Astrocyte (in vitro differentiated cells and primary cell): ENCODE data around the gene A1BG. TPM values are rescaled to one million over a fixed set of nuclear protein-coding genes. Genes with fewer than 3 reads are reported as not detected.

Experiments used
- DNase-seq: peaks from one replicate; pipeline ENCODE4 v3.0.0-alpha.2; 2010; ENCODE audit warnings: low read depth
- FAIRE-seq: peaks from 2 replicates; lab custom pipeline; 2011; peaks lifted over from hg19 to GRCh38; lab: Jason Lieb, UNC
- H2AFZ ChIP-seq: 2 replicates; pipeline ENCODE4 v1.6.0; 2012; ENCODE audit warnings: low read depth, low read length, inconsistent platforms
- H3K27ac ChIP-seq: 2 replicates; pipeline ENCODE4 v1.5.1; 2011; ENCODE audit warnings: low read depth, low read length, inconsistent platforms
- H3K27me3 ChIP-seq: 2 replicates; pipeline ENCODE4 v1.6.0; 2011; ENCODE audit warnings: low read length, inconsistent platforms; ENCODE audit not compliant: insufficient read depth
- H3K36me3 ChIP-seq: 2 replicates; pipeline ENCODE4 v1.5.1; 2011; ENCODE audit warnings: low read length, inconsistent platforms; ENCODE audit not compliant: insufficient read depth
- H3K4me1 ChIP-seq: 2 replicates; pipeline ENCODE4 v1.5.1; 2011; ENCODE audit warnings: low read length, inconsistent platforms; ENCODE audit not compliant: insufficient read depth
- H3K4me2 ChIP-seq: 2 replicates; pipeline ENCODE4 v1.6.0; 2012; ENCODE audit warnings: low read length, inconsistent platforms
- H3K4me3 ChIP-seq: 2 replicates; pipeline ENCODE4 v1.5.1; 2011; ENCODE audit warnings: low read depth, mild to moderate bottlenecking, low read length, inconsistent platforms; ENCODE audit not compliant: insufficient read depth
- H3K79me2 ChIP-seq: 2 replicates; pipeline ENCODE4 v1.6.0; 2012; ENCODE audit warnings: mild to moderate bottlenecking, low read length, inconsistent platforms; ENCODE audit not compliant: insufficient read depth
- H3K9ac ChIP-seq: 2 replicates; pipeline ENCODE4 v1.6.0; 2012; ENCODE audit warnings: mild to moderate bottlenecking, low read length, inconsistent platforms
- H3K9me3 ChIP-seq: 2 replicates; pipeline ENCODE4 v1.5.1; 2012; ENCODE audit warnings: low read depth, mild to moderate bottlenecking, low read length, inconsistent platforms; ENCODE audit not compliant: insufficient read depth
- H4K20me1 ChIP-seq: 2 replicates; pipeline ENCODE4 v1.6.0; 2012; ENCODE audit warnings: low read length, inconsistent platforms; ENCODE audit not compliant: insufficient read depth
- H3K27ac Mint-ChIP-seq: one replicate; pipeline ENCODE4 v1.8.0; 2021; ENCODE audit warnings: mild to moderate bottlenecking, mixed read lengths; ENCODE audit not compliant: unreplicated experiment
- H3K27me3 Mint-ChIP-seq: one replicate; pipeline ENCODE4 v1.8.0; 2021; ENCODE audit warnings: low read depth, mixed read lengths; ENCODE audit not compliant: unreplicated experiment
- H3K36me3 Mint-ChIP-seq: one replicate; pipeline ENCODE4 v1.8.0; 2021; ENCODE audit warnings: low read depth, mixed read lengths; ENCODE audit not compliant: unreplicated experiment
- H3K4me1 Mint-ChIP-seq: one replicate; pipeline ENCODE4 v1.8.0; 2021; ENCODE audit warnings: low read depth, mixed read lengths; ENCODE audit not compliant: unreplicated experiment
- H3K4me3 Mint-ChIP-seq: one replicate; pipeline ENCODE4 v1.8.0; 2021; ENCODE audit warnings: mild to moderate bottlenecking, moderate library complexity, mixed read lengths; ENCODE audit not compliant: unreplicated experiment
- H3K9me3 Mint-ChIP-seq: one replicate; pipeline ENCODE4 v1.8.0; 2021; ENCODE audit warnings: mild to moderate bottlenecking, mixed read lengths; ENCODE audit not compliant: unreplicated experiment
- CTCF ChIP-seq: IDR thresholded peaks from 2 replicates; pipeline ENCODE4 v1.5.1; 2011; ENCODE audit warnings: low read depth, mild to moderate bottlenecking, inconsistent platforms, low read length, moderate library complexity; ENCODE audit not compliant: insufficient read depth
- EZH2 ChIP-seq: IDR thresholded peaks from 2 replicates; pipeline ENCODE4 v1.6.1; 2012; ENCODE audit warnings: mild to moderate bottlenecking, low read length, inconsistent platforms; ENCODE audit not compliant: insufficient read depth
- total RNA-seq: library from RNA; stranded (reverse); gene quantifications from 2 replicates; pipeline ENCODE4 v1.2.1, GENCODE V29; 2021

Gene A1BG
- total RNA-seq, 1 donor from 2014 or later, result 32.3 TPM

GRCh38 chr19:58393725-58394033 is 40.4 kb upstream of the A1BG start:
- no peak for DNase-seq
- H3K9ac ChIP-seq, result no peak overlapping the region
- H4K20me1 ChIP-seq, result peaks cover 67% of the 10 kb centered on the region
- Mint-ChIP-seq H3K9me3 (no peaks in the 10 kb centered on the region), H3K36me3 (peaks cover 27% of the 10 kb centered on the region), H3K4me3 (no peak overlapping the region), H3K27ac (no peak overlapping the region), H3K4me1 (peaks cover 10% of the 10 kb centered on the region), H3K27me3 (no peaks in the 10 kb centered on the region)
- no peak for FAIRE-seq
- H3K4me3 ChIP-seq, result no peak overlapping the region
- H3K27me3 ChIP-seq, result no peaks in the 10 kb centered on the region
- H2AFZ ChIP-seq, result no peak overlapping the region
- H3K4me1 ChIP-seq, result peaks cover 6% of the 10 kb centered on the region
- H3K27ac ChIP-seq, result no peak overlapping the region
- no peaks in the 10 kb centered on the region for H3K9me3 ChIP-seq
- peaks cover 38% of the 10 kb centered on the region for H3K79me2 ChIP-seq
- peaks cover 32% of the 10 kb centered on the region for H3K36me3 ChIP-seq
- no peak overlapping the region for H3K4me2 ChIP-seq
- TF ChIP-seq EZH2 (no peak), CTCF (no peak)

GRCh38 chr19:58392945-58393724 is 39.8 kb upstream of the A1BG start:
- DNase-seq, result no peak
- TF ChIP-seq CTCF (no peak), EZH2 (no peak)
- Histone ChIP-seq H3K27ac (no peak overlapping the region), H3K4me3 (no peak overlapping the region), H4K20me1 (peaks cover 71% of the 10 kb centered on the region), H3K79me2 (peaks cover 43% of the 10 kb centered on the region), H3K9ac (no peak overlapping the region), H2AFZ (no peak overlapping the region), H3K27me3 (no peaks in the 10 kb centered on the region), H3K4me2 (no peak overlapping the region), H3K4me1 (peaks cover 9% of the 10 kb centered on the region), H3K36me3 (peaks cover 35% of the 10 kb centered on the region), H3K9me3 (no peaks in the 10 kb centered on the region)
- H3K9me3 Mint-ChIP-seq, result no peaks in the 10 kb centered on the region
- peaks cover 27% of the 10 kb centered on the region for H3K36me3 Mint-ChIP-seq
- H3K27me3 Mint-ChIP-seq, result no peaks in the 10 kb centered on the region
- no peak overlapping the region for H3K27ac Mint-ChIP-seq
- no peak for FAIRE-seq
- H3K4me3 Mint-ChIP-seq, result no peak overlapping the region
- peaks cover 13% of the 10 kb centered on the region for H3K4me1 Mint-ChIP-seq

GRCh38 chr19:58388175-58388526 is 34.9 kb upstream of the A1BG start:
- peak overlapping the region; percentile 90 for H3K9ac ChIP-seq
- Mint-ChIP-seq H3K9me3 (no peaks in the 10 kb centered on the region), H3K4me3 (peak overlapping the region; percentile 99), H3K4me1 (peaks cover 20% of the 10 kb centered on the region), H3K27me3 (no peaks in the 10 kb centered on the region), H3K27ac (peak overlapping the region; percentile 100), H3K36me3 (peaks cover 17% of the 10 kb centered on the region)
- peaks cover 25% of the 10 kb centered on the region for H3K36me3 ChIP-seq
- FAIRE-seq (no peak), DNase-seq (no peak)
- peak overlapping the region; percentile 93 for H3K4me3 ChIP-seq
- H3K27me3 ChIP-seq, result no peaks in the 10 kb centered on the region
- peaks cover 67% of the 10 kb centered on the region for H3K79me2 ChIP-seq
- H3K4me1 ChIP-seq, result peaks cover 17% of the 10 kb centered on the region
- H2AFZ ChIP-seq, result no peak overlapping the region
- TF ChIP-seq EZH2 (no peak), CTCF (no peak)
- H3K27ac ChIP-seq, result no peak overlapping the region
- H3K4me2 ChIP-seq, result peak overlapping the region; percentile 95
- H4K20me1 ChIP-seq, result peaks cover 55% of the 10 kb centered on the region
- H3K9me3 ChIP-seq, result no peaks in the 10 kb centered on the region
